HG03442 (cell line): ENCODE data around the gene NUP42.

ENCODE experiments used
- ATAC-seq: cut with Tn5 transposase; IDR thresholded peaks from one replicate; pipeline ENCODE4 v1.9.1; 2021; ENCODE audit warnings: mild to moderate bottlenecking, moderate library complexity; ENCODE audit not compliant: unreplicated experiment

Gene NUP42

DNA sequence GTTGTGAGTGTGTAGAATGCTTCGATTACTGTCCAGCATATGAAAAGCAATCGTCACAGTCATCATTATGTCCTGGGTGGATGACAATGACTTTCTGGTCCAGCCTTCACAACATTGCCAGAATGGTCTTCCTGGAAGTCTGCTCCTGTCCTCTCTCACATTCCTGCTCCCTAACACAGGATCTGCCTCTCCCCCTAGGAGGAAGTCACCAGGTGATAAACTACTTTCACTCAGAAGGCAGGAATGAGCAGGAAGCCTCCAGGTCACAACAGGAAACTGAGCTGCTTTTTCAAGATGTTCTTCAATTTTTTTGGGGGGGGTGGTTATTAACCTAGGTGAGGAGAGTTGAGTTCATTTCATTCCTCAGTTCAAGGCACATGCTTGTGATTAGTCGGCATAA is 51.1 kb downstream of the NUP42 start:
- ATAC-seq = no peak

DNA sequence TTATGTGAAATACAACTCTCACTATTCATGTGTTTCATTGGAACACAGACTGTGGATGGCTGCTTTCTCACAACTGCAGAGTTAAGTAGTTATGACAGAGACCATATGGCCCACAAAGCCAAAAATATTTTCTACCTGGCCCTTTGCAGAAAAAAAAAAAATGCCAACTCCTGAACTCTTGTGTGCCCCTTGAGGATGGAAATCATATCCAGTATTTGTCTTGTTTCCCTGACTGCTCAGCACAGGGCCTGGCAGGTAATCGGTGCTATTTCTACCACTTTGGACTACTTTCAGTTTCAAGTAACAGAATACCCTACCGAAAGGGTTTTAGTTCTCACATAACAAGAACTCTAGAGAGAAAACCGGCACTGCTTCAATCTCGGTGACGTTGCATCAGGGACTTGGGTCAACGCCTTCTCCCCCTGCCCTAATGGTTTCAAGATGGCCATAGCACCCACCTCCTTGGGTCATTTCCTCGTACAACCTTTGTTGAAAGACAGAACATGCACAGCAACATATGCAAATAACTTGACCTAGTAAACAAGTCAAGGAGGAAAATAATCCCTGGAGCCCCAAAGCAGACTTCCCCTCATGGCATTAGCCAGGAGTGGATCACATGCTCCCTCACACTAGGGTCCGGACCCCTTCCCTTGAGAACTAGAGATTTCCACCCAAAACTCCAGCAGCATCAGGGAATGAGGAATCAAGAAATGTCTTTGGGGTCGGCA is 52.9 kb downstream of the NUP42 start:
- peak; percentile 97 for ATAC-seq

DNA sequence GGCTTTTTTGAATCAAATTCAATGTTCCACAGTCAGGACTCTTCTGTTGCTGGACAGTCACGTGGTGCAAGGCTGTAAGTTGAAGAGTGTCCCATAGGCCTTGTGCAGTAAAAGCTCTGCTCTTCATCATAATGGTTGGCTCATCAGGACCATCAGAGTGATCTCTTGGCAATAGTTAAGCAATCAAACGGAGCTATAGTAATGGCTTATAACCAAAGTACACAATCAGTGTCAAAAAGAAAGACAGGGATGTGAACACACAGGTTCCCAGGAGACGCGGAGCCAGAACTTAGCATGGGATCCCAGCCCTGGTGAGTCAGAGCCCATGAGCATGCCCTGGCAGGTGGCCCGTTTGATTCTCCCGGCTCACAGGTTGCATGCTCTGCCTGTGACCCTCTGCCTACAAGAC is 54.0 kb downstream of the NUP42 start:
- ATAC-seq = no peak

DNA sequence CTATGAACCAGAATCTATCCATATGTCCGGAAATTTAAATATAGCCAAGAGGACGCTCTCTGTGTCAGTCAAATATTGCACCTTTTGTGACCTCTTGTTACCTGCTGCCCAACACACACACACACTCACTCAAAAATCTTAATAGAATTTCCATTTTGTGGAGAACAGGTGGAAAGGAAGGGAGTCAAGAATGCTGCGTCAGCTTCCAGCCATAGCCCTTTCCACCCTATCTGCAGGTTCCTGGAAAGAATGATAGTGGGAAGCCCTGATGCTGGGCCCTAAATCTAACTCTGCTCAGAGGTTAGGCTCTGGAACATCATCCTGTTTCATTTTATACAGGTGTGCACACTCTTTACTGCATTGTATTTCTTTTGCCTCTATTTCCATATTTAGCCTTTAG is 55.2 kb downstream of the NUP42 start:
- ATAC-seq = no peak

DNA sequence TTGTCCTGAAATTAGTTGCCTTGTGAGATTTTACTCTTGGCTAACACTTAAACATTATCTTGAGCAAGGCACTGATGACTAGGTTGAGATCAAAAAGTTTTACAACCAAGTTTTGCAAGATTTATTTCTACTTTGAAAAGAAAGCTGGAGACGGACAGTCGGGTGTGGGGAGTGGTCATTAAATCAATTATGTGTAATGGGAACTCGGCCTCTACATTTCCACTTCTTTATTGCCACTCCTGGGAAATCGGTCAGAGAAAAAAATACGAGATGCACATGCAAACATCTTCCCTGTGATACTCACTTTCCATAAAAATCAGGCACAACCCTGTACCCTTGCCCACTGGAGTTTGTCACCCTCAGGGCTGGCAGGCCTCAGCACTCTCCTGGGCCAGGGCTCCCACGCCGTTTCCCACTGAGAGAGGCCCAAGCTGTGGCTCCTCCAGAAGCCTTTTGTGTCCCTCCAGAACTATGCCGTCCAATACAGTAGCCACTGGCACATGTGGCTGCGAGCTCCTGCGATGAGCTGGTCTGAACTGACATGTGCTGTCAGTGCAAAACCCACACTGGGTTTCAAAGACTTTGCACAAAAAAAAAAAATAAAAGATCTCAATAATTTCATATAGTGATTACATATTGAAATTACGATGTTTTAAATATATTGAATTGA is 57.3 kb downstream of the NUP42 start:
- no peak for ATAC-seq

DNA sequence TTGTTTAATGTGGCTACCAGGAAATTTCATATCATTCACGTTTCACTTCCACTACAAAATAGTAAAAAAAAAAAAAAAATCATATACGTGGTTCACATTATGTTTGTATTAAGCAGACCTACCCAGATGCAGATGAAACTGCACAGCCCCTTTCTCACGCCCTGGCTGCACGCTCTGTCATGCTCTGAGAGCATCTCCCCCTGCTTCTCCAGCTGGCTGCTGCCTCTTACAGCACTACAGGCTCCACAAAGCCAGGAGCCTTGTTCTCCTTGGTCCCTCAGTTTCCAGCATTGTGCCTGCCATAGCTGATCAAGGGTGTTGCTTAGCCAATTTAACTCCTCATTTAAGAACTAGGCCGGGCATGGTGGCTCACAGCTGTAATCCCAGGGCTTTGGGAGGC is 57.9 kb downstream of the NUP42 start:
- ATAC-seq = no peak

DNA sequence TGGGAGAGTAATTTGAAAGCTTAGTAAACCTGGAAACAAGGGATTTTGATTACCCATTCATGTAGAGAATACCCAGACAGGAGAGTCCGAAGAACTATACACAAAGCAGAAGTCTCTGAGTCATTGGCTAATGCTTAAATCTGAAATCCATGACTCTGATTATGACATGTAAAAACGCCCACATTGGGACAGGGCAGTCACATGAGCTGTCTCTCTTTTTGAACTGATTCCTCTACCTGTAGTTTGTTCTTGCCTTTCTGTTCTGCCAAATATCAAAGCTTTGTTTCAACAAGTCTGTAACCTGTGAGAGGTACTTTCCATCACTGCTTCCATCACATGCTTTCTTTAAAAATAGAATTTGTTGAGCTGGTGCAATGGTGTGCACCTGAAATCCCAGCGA is 60.5 kb downstream of the NUP42 start:
- peak; percentile 52 for ATAC-seq

DNA sequence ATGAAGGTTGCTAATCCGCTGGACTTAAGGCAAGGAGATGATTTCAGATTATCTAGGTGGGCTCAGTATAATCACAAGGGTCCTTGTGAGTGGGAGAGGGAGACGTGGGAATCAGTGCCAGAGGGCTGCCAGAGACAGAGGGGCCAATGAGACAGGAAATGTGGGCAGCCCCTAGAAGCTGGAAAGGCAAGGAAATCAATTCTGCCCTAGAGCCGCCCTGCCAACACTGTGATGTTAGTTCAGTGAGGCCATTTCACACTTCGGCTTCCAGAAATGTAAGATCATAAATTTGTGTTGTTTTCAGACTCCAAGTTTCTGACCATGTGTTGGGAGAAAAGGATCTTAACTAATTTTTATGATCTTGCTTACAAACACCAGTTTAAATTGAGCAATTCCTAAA is 61.1 kb downstream of the NUP42 start:
- ATAC-seq = no peak

DNA sequence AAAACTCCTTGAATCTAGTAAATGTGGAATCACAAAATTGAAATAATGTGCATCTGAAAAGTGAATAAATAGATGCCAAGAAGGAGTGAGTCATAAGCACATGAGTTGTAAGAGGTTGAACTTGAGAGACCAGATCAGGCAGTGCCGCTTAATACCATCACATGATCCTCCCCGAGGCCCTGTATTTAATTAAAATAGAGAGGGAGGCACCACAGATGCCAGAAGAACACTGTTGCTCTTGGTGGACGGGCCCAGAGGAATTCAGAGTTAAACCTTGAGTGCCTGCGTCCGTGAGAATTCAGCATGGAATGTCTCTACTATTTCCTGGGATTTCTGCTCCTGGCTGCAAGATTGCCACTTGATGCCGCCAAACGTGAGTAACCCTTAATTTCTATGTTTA is 64.7 kb downstream of the NUP42 start, which contains the start of gene GPNMB:
Gene GPNMB, plus strand, starts transcription at position 221 of the 400 bp plus-strand sequence. Its CDS starts 83 bp downstream, at position 304.
- no peak for ATAC-seq

DNA sequence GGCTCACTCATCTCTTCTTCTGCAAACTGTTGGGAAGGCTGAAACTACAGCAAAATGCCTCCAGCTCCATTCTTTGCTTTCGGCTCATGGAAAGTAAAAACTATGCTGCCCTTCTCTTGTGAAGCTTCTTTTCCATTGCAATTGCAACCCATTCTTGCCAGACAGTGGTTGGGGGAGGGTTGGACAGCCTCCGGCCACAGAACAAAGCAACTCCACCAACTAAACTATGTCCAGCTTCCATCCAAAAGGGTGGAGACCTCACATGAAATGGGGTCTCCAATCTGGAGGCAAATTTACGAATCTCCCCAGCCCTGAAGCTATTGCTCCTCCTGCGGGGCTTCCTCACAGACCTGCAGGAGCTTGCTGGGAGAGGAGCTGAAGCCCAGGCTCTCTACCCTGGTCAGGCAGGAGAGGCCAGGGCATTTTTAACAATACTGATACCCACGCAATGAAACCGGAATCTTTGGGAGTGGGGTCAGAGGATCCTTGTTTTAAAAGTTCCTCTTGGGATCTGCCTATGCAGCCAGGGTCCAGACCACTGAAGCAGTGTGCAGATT is 65.3 kb downstream of the NUP42 start:
- no peak for ATAC-seq

DNA sequence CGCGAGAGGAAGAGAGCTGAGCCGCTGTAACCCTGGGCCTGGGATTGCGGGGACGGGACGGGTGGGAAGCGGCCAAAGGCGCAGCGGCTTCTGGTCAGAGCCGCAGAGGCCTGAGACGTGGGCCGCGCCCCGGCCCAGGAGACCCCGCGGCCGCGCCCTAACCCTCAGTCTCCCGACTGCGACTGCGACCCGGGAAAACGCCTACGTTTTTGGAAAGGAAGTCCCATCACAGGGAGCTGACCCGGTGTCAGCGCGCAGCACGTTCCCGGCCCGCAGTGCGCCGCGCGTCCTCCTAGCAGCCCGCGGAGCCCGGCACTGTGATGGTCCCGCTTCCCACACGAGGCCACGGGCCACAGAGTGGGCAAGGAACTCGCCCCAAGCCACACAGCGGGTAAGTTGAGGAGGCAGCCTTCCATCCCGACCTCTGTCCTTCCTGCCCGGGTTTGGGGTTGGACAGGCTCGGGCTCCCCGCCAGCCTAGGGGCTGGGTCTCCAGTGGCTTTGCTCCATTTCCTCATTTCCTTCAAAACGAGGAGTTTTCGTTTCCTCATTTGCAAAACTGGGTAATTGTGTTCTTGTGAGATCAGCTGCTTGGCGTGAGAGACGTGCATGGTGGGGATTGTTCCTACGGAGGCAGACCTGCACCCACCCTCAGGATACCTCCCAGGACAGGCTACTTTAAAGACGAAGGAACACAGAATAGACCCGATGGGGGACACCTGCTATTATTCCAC is 65.9 kb downstream of the NUP42 start:
- no peak for ATAC-seq

DNA sequence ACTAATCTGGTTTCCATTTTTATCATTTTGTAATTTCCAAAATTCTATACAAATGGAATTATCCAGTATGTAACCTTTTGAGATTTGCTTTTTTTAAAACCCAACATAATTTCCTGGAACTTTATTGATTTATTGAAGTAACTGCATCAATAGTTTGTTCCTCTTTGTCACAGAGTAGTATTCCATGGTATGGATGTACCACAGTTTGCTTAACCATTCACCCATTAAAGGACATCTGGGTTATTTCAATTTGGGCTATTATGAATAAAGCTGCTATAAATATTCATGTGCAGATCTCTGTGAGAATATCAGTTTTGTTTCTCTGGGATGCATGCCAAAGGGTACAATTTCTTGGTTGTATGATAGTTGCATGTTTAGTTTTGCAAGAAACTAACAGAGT is 67.6 kb downstream of the NUP42 start:
- no peak for ATAC-seq
